NOMO-1 (cell line): ENCODE measurements around the gene MEOX1.
"Not testable (repeated sequence)": the region's sequence is repeated elsewhere in the genome, so short reads cannot be mapped to it uniquely, and the experiment has no call there.

Experiments
- DNase-seq, 2 experiments: peaks; one replicate each; lab custom pipeline; 2025; ENCODE audit not compliant: unreplicated experiment in 2 of 2; lab: John Stamatoyannopoulos, UW

MEOX1 gene

DNA sequence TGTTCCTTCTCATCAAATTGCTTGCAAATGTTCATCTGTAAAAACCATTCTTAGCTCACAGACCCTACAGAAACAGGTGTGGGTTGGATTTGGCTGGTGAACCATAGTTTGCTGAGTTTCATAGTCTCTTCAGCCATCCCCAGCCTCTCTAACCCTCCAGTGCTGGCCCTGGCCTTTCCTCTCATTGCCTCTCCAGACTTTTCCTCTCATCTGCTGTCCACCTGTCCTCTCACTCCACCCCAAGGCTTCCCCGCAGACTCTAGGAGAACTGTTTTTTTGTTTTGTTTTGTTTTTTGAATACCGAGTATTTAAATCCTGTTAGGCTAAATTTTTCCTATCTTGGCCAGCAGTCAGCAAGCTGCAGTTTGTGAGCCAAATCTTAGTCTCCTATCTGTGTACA lies 41.1 kb downstream of the MEOX1 start:
- no peak for DNase-seq

DNA sequence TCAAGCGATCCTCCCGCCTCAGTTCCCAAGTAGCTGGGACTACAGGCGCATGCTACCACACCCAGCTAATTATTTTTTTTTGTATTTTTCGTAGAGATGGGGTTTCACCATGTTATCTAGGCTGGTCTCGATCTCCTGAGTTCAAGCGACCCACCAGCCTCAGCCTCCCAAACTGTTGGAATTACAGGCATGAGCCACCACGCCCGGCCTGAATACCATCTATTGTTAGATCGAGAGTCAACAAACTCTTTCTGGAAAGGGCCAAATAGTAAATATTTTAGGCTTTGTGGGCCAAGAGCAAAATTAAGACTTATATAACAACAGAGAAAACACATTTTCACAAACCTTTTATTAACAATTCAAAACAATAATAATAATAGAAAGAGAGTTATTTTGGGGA lies 41.6 kb downstream of the MEOX1 start:
- no peak for DNase-seq

DNA sequence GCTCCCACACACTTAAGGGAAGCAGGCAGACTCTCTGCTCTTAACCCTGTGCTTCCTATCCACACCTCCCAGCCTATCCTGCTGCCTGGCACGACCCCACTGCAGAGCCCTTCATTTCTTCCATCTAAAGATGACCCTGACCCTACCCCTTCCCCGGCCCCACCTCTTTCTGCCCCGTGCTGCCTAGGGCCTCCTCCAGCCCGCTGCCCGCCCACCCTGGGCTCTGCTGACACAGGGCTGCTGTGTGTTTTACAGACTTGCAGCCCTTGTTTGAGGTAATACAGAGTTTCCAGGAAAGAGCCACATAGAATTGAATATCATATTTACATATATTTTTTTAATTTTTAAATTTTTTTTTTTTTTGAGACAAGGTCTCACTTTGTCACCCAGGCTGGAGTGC lies 42.0 kb downstream of the MEOX1 start:
- DNase-seq = no peak

DNA sequence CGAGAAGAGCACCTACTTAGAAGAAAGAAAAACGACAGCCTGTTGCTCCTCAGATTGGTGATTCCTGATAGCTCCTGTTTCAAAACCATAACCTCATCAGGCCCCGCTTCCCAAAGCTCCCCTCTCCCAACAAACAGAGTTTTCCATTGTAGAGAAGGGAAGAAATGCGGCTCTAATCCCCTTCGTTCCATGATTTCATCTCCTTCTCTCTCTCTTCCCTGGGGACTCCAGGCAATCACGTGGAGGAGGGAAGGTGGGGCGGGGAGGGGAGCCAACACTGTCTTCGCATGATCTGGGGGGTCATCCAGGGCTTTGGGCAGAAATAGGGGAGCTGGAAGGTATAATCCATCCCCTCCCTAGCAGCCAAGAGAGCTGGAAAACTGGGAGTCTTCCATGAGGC lies 43.4 kb downstream of the MEOX1 start:
- DNase-seq = no peak

DNA sequence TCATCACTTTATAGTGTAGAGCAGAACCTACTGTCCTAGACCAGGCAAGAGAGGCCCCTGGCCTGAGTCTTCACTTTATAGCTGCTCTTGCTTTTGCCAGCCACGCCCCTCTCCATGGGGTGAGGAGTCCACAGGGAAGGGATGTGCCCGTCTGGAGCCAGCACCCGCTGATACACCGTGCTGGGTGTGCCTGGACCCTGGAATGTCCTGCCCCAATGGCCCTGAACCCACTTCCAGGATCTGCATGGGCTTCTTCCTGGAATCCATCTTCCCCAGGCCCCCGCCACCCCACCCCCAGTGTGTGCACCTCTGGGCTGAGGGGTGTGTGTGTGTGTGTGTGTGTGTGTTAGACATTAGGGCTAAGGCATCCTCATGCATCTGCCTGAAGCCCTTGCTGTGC lies 44.9 kb downstream of the MEOX1 start:
- no peak for DNase-seq

DNA sequence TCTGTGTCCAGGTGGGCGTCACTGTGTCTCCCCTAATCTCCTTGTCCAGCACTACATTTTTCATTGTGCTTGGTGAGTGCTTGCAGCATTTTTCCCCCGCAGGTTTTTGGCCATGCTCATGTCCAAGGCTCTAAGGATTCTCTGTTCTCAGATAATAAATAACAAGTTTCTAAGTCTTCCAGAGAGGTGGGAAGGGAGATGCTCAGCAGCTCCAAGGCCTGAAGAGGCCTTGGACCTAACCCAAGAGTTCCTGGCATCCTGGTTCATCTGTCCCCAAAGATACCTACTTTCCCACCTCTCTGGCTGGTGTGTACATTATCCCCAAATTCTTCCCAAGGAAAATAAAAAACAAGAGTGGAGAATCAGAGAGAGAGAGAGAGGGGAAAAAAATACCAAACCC lies 45.3 kb downstream of the MEOX1 start:
- no peak for DNase-seq

DNA sequence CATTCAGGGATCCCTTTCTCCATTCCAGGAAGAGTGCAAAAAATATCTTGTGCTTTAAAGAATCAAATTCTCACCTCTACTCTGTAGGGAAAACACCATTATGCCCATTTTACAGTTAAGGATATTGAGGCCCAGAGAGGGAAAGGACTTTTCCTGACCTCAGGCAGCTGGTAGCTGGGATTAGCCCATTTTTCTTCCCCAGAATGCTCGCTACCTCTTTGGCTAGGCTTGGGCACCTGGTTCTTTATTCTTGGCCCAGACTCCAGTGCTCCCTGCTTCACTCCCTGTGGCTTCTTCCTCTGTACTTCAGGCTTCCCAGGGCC lies 45.7 kb downstream of the MEOX1 start:
- DNase-seq = no peak

DNA sequence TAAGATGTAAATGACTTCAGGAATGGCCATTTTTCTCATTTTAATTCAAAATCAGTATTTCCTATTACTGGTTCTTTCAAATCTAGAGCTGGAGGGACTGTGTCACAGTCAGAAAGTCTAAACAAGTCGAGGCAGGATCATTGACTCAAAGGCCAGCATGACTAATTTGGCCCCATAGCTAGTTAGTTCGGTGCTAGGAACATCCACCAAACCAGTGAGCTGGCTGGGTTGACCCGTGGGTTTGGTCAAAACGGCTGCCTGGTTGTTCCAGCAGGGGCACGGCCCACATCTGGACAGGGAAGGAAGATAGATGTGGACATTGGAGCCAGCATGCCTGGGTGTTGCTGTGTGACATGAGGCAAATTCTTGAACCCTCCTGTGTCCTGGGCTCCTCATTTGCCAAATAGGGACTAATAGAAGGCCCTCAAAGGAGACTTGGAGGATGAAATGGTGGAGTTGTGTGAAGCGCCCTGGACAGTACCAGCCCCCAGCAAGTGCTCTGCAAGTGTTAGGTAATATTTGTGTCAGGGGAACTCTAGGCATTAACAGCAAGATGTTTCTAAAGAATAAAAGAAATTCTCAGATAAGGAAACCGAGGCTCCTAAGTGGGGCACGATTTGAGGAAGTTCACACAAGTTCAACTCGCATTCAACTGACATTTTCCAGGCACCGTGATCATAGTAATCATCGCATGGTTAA lies 46.2 kb downstream of the MEOX1 start:
- DNase-seq = no peak

DNA sequence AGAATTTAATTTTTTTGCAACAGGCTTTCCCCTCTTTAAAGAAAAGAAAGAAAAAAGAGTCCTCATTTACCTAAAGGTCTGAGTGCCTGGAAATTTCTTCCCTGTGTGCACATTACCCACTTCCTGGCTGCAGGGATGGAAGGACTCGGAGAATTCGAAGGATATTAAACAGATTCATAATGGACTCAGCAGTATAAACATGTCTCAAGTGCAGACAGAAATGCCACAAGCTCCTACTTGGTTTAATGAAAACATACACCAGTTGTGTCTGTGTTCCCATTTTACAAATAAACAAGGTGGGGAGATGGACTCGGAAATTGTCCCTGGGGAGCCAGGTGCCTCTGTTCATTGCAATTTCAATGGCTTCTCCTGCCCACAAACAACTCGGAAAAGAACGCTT lies 47.2 kb downstream of the MEOX1 start:
- DNase-seq = no peak

DNA sequence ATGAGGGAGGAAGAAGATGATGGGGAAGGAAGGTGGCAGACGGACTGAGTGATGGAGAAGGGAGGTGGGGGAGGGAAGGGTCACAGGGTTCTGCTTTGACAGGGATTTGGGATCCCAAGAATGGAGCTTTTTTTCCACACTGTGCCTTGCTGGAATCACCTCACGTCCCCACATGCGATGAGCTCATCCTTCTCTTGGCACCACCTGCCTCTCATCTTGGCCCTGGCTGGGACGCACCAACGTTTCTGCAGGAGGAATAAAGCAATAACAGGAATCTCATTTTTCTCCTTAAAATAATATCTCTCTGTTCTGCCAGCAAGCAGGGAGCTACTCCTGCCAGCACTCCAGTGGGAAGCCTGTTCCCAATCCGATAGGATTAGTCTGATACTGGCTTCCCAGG lies 47.8 kb downstream of the MEOX1 start:
- DNase-seq = no peak

DNA sequence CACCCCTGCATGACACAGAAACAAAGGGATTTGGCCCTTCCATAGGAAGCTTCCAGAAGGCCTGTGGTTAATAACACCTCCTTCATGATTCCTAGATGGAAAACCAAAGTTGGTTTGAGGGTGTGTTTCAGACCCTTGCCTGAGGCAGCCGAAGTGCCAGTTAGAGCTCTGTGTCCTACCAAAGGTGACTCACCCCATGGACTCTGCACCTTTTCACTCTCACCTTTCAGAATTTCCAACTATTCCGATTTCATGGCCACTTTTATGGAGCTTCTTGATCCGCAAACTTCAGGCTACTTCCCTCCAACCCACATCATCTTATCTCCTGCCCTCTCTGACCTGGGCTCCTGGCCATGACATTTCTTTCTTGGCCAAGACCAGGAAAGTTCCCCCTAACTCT lies 49.2 kb downstream of the MEOX1 start:
- DNase-seq = no peak

DNA sequence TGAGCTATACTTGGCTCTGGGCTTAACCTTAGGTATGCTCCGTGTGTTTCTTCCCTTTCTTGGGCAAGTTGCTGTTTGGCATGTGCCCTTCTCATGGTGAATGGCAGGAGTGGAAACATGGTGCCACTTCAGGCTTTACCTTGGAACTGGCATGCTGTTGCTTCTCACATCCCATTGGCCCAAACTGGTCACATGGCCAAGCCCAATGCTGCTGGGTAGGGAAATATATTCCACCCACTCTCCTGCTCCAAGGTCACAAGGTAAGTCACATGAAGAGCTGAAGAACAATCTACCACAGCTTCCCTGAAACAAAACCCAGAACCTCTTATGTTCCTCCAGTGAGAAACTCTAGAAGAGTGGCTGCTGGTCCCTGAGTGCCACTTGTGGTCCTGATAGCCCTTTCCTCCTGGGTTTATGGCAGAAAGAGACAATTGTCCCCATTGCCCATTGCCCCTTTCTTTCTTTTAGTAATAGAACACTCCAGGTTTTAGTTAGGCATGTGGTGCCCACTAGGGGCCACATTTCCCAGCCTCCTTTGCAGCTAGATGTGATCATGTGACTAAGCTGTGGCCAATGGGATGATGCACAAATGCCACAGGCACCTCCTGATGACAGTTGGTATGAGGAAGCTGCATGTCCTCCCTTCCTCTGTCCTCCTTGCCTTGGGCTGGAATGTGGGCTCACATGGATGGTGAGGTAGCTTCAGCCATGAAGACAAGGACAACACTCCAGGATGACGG lies 50.3 kb downstream of the MEOX1 start:
- no peak for DNase-seq

DNA sequence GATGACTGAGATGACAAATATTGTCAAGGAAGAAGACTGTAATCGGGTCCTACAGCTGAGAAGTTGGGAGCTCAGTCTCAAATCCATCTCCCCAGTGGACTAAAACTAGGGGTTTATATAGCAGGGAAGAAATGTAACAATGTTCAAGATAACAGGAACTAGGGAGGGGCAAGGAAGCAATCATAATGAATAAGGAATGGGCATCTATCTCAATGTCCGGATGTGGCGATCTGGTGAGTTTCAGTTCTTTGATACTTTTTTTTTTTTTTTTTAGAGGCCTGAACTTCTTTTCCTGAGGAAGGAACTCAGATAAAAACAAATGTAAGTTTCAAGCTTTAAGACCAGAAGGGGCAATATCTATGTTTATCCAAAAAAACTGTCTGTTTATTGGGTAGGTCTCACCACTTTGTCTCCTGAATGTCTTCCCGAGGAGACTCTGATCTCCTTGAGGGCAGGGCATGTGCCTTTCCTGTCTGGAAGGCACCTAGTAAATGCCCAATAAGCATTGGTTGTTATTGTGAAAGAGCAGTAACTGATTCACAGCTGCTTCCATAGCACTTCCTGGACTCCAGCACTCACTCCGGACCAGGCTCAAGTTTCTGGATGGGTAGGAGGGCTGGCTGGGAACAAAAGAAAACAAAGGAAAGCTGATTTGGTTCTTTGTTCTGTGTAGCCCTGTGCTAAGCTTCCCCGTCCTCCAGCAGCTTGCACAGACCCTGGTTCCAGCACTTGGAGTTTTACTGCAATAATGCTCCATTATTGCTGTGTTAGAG lies 51.9 kb downstream of the MEOX1 start:
- DNase-seq = peak in 1 of 2 experiments; percentile 45

DNA sequence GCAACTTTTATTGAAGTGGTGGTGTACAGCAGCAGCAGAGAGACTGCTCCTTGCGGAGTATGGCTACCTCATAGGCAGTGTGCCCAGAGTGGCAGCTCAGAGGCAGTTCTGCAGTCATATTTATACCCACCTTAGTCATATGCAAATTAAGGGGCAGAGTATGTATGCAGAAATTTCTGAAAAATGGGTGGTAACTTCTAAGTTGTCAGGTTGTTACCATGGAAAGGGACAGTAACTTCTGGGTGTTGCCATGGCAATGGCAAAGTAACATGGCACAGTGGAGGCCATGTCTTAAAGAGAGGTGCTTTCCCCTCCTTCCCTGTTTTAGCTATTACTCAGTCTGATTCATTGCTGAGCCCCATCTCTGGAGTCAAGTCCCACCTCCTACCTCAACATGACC lies 53.4 kb downstream of the MEOX1 start:
- no peak for DNase-seq

DNA sequence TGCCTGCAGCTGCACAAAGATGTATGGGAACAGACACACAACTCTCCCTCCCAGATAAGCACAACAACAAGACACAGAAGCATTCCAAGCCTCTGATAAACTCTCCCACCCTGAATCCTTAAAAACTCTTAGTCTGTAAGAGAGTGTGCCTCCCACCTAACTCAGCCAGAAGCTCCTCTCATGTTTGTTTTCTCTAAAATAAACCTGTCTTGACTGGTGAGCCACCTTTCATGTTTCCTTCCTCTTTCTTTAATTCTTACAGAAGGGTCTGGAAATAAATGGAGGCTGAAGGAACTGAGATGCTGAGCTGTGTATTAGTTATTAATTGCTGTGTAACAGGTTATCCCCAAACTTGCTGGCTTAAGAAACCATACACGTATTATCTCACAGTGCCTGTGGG lies 57.2 kb downstream of the MEOX1 start:
- DNase-seq = no peak

DNA sequence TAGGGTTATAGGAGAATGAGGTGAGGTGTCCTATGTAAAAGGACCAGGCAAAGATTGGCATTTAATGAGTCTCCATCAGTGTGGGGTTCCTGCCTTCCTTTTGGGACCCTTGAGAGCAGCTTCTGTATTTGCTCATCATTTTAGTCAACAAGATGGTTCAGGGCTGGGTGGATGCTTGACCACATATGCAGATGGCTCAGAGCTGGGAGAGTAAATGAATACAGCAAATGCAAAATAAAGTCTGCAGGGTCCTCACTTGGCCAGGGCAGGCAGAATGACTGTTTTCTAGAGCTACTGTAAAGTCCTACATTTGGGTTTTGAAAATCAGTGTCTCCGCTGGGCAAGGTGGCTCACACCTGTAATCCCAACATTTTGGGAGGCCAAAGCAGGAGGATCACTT lies 58.4 kb downstream of the MEOX1 start:
- DNase-seq = no peak

DNA sequence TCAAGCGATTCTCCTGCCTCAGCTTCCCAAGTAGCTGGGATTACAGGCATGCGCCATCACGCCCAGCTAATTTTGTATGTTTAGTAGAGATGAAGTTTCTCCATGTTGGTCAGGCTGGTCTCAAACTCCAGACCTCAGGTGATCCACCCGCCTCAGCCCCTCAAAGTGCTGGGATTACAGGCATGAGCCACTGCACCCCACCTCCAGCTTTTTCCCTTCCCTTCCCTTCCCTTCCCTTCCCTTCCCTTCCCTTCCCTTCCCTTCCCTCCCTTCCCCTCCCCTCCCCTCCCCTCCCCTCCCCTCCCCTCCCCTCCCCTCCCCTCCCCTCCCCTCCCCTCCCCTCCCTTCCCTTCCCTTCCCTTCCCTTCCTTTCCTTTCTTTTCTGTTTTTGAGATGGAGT lies 59.2 kb downstream of the MEOX1 start:
- not testable (repeated sequence) for DNase-seq

DNA sequence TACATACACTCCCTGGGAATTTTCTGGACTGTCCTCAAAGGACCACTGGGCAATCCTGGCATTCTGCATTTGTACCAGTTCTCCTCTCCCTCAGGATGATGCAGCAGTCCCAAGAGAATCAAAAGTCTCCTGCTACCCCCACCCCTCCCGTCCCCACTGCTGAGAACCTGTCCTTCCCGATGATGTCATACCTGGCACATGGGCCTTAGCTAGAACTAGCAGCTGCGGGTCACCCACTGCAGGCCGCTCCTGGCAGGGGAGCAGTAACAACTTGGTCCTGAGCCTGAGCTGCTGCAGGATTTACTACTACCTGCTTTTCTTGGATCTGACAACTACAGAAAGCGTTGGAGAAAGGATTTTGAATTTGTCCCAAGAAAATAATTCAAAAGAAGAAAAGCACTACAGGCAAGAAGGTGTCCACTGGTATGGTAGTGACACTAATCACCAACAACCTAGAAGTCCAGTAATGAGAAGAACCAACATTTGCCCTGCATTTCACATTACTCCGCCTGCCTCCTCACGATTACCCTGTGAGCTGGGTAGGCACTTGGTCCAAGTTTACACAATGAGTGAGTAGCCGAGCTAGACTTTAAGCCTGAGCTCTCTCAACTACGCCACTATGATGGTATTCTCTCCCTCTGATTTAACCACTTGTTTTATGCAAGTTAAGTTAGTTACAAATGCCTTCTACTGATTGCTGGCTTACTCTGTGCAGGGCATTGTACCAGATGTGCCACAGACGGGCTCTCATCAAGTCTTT lies 60.3 kb downstream of the MEOX1 start:
- DNase-seq = no peak

DNA sequence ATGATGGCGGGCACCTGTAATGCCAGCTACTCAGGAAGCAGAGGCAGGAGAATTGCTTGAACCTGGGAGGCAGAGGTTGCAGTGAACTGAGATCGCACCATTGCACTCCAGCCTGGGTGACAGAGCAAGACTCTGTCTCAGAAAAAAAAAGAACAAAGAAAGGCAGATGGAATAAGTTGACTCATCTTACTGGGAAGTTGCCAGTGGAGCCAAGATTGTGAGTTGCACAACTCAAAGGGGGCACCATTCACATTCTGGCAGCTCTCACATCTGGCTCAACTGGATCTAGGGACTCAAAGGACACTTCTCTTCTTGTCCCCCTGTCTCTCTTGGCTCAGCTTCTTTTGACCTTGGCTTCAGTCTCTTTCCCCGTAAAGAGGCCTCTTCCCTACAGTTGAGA lies 61.9 kb downstream of the MEOX1 start:
- DNase-seq = peak in 1 of 2 experiments; percentile 33

DNA sequence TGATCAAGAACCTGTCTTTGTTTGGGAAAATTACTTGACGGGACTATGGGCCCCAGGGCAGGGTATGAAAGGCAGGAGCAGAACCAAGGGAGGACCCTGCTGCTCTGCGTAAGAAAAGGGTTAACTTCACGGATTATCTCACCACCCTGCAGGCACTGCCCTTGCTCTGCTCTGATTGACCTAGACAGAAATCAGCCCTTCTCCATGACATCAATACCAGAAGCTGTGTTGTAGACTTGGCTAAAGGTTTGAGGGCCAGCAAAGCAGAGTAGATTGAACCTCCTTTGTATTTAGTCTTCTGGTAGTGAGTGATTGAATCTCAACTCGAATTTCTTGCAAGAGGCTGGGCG lies 62.7 kb downstream of the MEOX1 start:
- no peak for DNase-seq

DNA sequence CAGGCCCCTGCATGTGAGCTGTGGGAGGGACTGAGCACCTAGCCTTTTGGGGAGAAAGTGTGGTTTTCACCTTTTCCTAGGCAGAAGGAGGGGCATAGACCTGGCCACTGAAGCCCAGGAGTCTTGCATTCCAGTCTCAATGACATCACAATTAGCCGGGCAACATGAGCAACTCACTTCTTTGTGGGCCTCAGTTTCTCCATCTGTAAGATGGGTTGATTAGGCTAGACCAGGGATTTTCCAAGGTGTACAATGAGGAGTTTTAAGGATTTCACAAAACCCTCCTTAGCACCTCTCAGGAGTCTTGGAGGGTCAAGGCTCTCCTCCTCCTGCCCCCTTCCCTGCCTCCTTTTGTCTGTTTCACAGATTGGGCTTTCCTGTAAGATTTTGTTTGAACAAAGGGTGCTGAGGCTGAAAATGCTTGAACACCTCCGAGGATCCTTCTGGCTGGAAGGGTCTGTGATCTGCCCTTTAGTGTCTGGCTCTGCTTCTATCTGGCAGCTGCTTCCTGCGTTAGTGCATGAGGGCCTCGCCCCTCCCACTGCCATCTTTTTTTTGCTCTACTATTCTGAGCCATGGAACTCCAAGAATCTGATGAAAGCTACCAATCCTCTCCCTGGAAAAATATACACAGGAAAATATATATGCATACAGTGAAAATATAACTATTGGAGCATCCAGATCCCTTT lies 63.2 kb downstream of the MEOX1 start:
- DNase-seq = no peak
